ENCODE measurements around the gene ZDHHC6. TPM values are rescaled to one million over a fixed set of nuclear protein-coding genes. Genes with fewer than 3 reads are reported as not detected.
"Not testable (repeated sequence)": the region's sequence is repeated elsewhere in the genome, so short reads cannot be mapped to it uniquely, and the experiment has no call there.

Gene ZDHHC6
- total and polyA plus RNA-seq, 4 donors = 25.8 to 38.3 (median 30.1) TPM

- Histone ChIP-seq H3K4me3 (no peak overlapping the region), H3K27me3 (ENCODE audit: control insufficient read depth in 3 of 3, insufficient read depth in 3 of 3, low read length in 2 of 3) (peaks cover 0 to 3% (median 0%) of the 10 kb centered on the region in 3 donors), H3K27ac (ENCODE audit: low read depth in 1 of 2, low read length in 1 of 2) (peak overlapping the region in 1 of 2 donors; percentile 67), H3K9me3 (ENCODE audit: control insufficient read depth in 4 of 4, insufficient read depth in 3 of 4, low read length in 3 of 4) (peaks cover 0 to 1% (median 0%) of the 10 kb centered on the region in 4 donors), H3K36me3 (ENCODE audit: control insufficient read depth in 4 of 4, insufficient read depth in 4 of 4, low read length in 4 of 4) (no peaks in the 10 kb centered on the region), H3K4me1 (ENCODE audit: control insufficient read depth in 5 of 5, insufficient read depth in 5 of 5, low read length in 5 of 5) (peaks cover 0 to 7% (median 2%) of the 10 kb centered on the region in 5 donors), H3K9ac (ENCODE audit: insufficient read depth in 1 of 2, low read length in 2 of 2) (no peak overlapping the region)
- ATAC-seq (ENCODE audit: insufficient read depth, low FRiP score) (no peak), DNase-seq (no peak)
- no peak for TF ChIP-seq CTCF (IDR thresholded peaks at IDR 0.05; ENCODE audit: control extremely low read depth, extremely low read depth)
- 73 to 94% methylated on average over 2 of the region's 2 CpGs for WGBS, 2 donors
These were observed 58.2 kb downstream of the ZDHHC6 start for GRCh38 chr10:112388548-112388947.

- peak overlapping the region in 1 of 2 donors; percentile 22 for H3K27ac ChIP-seq (ENCODE audit: low read depth in 1 of 2, low read length in 1 of 2)
These were observed 58.7 kb downstream of the ZDHHC6 start for GRCh38 chr10:112388056-112388455.

DNA sequence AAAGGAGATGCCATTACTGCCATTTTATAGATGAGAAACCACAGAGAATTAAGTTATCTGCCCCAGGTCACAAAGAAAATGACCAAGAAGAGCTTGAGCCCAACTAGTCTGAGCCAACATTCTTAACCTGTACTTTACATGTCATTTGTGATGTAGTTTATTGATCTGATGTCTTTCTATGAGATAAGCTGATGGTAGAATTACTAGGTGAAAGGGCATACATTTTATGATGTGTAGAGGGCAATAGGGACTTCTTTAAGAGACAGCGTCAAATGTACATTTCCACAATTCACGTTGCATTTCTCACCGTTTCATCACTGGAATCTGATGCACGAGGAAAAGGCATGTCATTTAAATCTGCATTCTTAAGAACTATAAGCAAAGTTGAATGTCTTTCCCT lies 61.5 kb downstream of the ZDHHC6 start:
- Histone ChIP-seq H3K27me3 (ENCODE audit: control insufficient read depth in 3 of 3, insufficient read depth in 3 of 3, low read length in 2 of 3) (peaks cover 0 to 3% (median 0%) of the 10 kb centered on the region in 3 donors), H3K9me3 (ENCODE audit: control insufficient read depth in 4 of 4, insufficient read depth in 3 of 4, low read length in 3 of 4) (peaks cover 0 to 1% (median 0%) of the 10 kb centered on the region in 4 donors), H3K4me1 (ENCODE audit: control insufficient read depth in 5 of 5, insufficient read depth in 5 of 5, low read length in 5 of 5) (peaks cover 0 to 10% (median 0%) of the 10 kb centered on the region in 5 donors), H3K9ac (ENCODE audit: insufficient read depth in 1 of 2, low read length in 2 of 2) (no peak overlapping the region), H3K36me3 (ENCODE audit: control insufficient read depth in 4 of 4, insufficient read depth in 4 of 4, low read length in 4 of 4) (peaks cover 0 to 2% (median 0%) of the 10 kb centered on the region in 4 donors), H3K27ac (ENCODE audit: low read depth in 1 of 2, low read length in 1 of 2) (no peak overlapping the region), H3K4me3 (no peak overlapping the region)
- TF ChIP-seq CTCF (IDR thresholded peaks at IDR 0.05; ENCODE audit: control extremely low read depth, extremely low read depth) = no peak
- DNase-seq = no peak
- WGBS, 2 donors = 88 to 91% methylated on average over 4 of the region's 4 CpGs
- no peak for ATAC-seq (ENCODE audit: insufficient read depth, low FRiP score)

More at GRCh38 chr10:112388056-112388455, 58.7 kb downstream of the ZDHHC6 start:
- H3K9me3 ChIP-seq (ENCODE audit: control insufficient read depth in 4 of 4, insufficient read depth in 3 of 4, low read length in 3 of 4); H3K36me3 ChIP-seq (ENCODE audit: control insufficient read depth in 4 of 4, insufficient read depth in 4 of 4, low read length in 4 of 4); ATAC-seq (ENCODE audit: insufficient read depth, low FRiP score); DNase-seq; H3K4me1 ChIP-seq (ENCODE audit: control insufficient read depth in 5 of 5, insufficient read depth in 5 of 5, low read length in 5 of 5); H3K4me3 ChIP-seq; H3K9ac ChIP-seq (ENCODE audit: insufficient read depth in 1 of 2, low read length in 2 of 2); H3K27me3 ChIP-seq (ENCODE audit: control insufficient read depth in 3 of 3, insufficient read depth in 3 of 3, low read length in 2 of 3): not testable (repeated sequence)
- 89 to 94% methylated on average over 7 of the region's 7 CpGs for WGBS, 2 donors

GRCh38 chr10:112384141-112384540 lies 62.6 kb downstream of the ZDHHC6 start:
- H3K36me3 ChIP-seq (ENCODE audit: control insufficient read depth in 4 of 4, insufficient read depth in 4 of 4, low read length in 4 of 4) = peaks cover 0 to 2% (median 0%) of the 10 kb centered on the region in 4 donors
- no peak overlapping the region for H3K27ac ChIP-seq (ENCODE audit: low read depth in 1 of 2, low read length in 1 of 2)
- no peak for ATAC-seq (ENCODE audit: insufficient read depth, low FRiP score)
- H3K4me3 ChIP-seq = no peak overlapping the region
- H3K27me3 ChIP-seq (ENCODE audit: control insufficient read depth in 3 of 3, insufficient read depth in 3 of 3, low read length in 2 of 3) = peaks cover 0 to under 1% (median 0%) of the 10 kb centered on the region in 3 donors
- no peak overlapping the region for H3K9ac ChIP-seq (ENCODE audit: insufficient read depth in 1 of 2, low read length in 2 of 2)
- TF ChIP-seq CTCF (IDR thresholded peaks at IDR 0.05; ENCODE audit: control extremely low read depth, extremely low read depth) = no peak
- 86% methylated on average over 2 of the region's 2 CpGs for WGBS, 2 donors
- H3K4me1 ChIP-seq (ENCODE audit: control insufficient read depth in 5 of 5, insufficient read depth in 5 of 5, low read length in 5 of 5) = peaks cover 0 to 12% (median 0%) of the 10 kb centered on the region in 5 donors
- DNase-seq = no peak
- H3K9me3 ChIP-seq (ENCODE audit: control insufficient read depth in 4 of 4, insufficient read depth in 3 of 4, low read length in 3 of 4) = peaks cover 0 to under 1% (median 0%) of the 10 kb centered on the region in 4 donors
